ENCODE measurements around the gene SGF29.
"Not testable (repeated sequence)": the region's sequence is repeated elsewhere in the genome, so short reads cannot be mapped to it uniquely, and the experiment has no call there.

The SGF29 gene

DNA sequence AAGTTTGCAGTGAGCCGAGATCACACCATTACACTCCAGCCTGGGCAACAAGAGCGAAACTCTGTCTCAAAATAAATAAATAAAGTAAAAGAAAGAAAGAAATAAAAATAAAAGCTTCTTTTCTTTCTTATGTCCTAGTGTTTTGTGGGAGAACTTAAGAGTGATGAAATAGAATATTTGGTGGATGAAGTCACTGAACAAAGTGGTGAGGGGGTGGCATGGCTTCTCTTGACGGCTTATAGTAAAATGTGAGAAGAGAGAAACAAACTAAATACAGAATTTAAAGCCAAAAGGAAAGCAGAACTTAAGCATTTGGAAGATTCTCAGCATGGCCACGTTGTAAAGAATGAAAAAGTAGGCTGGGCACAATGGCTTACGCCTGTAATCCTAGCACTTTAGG is 15.3 kb downstream of the SGF29 start:
- no peak for DNase-seq

DNA sequence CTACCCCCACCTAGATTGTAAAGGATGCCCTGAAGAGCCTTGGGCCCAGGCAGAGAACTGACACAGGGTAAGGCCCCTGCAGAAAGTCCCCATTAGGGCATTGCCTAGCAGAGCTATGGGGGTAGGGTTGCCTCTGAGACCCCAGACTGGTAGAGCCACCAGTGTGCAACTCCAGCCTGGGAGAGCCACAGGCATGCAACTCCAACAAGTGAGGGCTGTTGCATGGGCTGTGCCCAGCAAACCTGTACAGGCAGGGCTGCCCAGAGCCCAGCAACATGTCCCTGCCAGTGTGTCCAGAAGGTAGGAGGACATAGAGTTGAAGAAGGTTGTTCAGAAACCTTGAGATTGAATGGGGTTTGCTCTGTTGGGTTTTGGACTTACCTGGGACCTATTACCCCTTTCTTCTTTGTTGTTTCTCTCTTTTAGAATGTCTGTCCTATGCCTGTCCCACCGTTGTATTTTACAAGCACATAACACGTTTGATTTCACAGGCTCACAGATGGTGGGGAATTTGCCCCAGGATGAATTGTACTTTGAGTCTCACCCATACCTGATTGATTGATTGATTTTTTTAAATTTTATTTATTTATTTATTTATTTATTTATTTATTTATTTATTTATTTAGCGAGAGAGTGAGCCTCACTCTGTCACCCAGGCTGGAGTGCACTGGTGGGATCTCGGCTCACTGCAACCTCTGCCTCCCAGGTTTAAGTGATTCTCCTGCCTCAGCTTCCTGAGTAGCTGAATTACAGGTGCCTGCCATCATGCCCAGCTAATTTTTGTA is 16.4 kb downstream of the SGF29 start:
- DNase-seq, result no peak

DNA sequence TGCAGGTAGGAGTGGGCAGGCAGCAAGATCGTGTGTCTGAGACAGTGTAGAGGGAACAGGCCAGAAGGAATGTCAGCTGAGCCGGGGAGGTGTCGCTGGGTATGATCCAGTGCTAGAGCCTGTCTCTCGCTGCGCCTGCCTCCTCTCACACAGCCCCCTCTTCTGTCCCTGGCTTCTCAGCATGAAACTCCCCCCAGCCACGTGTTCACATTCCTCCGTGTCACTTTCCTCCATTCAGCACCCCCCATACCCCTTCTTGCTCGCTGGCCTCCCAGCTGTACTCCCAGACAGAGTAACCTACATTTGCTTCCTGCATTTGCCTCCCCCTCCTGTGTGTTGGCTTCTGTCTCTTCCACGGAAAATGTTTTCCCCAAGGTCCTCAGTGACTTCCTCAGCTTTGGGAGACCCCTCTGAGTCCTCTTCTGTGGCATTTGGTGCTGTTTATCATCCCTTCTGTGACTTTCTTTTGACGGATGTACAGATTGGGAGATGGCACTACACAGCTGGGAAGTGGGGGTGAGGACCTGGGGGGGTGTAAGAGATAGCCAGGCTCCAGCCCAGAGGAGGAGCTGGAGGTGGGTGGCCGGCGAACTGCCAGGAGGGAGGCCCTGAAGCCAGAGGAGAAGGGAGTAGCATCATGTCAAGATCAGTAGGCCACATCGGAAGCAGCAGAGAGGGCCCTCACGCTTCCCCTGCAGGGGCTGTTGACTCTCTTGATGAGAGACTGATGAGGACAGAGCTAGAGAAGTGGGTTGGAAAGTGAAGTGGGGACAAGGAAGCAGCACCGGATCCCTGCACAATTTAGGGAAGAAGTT is 19.2 kb downstream of the SGF29 start:
- DNase-seq, result no peak

DNA sequence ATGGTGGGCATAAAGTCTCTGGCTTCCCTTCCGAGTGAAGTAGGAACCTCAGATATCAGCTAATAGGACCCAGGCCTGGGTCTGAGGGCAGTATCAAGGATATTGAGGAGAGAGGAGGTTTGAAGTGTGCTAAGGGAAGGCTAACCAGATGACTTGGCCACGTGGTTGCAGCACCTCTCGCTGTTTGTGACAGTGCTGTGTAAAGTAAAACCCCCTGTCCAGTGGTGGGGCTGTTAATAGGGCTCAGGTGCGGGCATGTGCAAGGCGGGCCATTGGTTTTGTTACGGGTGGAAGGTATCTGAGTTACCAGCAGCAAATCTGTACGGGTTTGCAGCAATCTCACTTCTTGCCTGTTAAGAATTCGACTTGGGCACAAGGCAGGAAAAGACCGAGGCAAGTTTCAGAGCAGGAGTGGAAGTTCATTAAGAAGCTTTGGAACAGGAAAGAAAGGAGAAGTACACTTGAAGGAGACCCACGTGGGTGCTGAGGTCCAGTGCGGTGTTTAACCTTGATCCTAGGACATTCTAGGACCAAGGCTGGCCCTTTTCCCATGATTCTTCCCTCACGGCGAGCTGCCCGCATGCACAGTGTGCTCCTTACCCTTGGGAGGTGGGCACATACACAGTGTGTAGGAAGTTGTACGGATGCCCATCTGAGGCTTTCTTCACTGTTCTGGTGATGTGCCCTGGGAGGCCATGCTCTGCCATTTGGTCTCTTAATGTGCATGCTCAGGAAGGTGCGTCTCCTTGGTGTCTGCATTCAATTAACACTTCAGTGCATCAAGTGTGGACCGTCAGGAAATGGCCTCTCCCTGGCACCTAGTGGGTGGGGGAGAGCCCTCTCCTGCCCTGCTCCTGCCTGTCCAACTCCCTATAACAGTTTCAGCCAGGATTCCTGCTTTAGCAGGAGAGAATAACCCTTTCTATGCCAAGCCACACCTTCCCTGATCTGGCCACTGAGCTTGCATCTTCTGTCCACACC is 20.3 kb downstream of the SGF29 start:
- DNase-seq, result no peak

DNA sequence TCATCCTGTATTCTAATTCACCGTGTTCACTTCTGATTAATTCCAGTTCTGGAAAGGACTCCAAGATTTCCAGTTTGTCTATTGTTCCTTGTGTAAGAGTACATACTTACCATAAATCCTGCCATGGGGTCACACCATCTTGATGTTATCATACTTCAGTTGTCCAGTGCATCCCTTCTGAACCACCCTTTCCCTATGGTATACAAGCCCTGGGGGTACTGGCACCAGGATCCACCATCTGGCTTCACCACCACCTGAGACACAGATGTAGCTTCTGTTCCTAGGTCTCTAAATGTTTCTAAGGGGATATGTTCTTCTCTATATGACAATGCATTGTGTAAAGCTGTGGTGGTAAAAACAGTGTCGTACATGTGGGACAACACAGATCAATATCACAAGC is 21.2 kb downstream of the SGF29 start:
- DNase-seq, result no peak

DNA sequence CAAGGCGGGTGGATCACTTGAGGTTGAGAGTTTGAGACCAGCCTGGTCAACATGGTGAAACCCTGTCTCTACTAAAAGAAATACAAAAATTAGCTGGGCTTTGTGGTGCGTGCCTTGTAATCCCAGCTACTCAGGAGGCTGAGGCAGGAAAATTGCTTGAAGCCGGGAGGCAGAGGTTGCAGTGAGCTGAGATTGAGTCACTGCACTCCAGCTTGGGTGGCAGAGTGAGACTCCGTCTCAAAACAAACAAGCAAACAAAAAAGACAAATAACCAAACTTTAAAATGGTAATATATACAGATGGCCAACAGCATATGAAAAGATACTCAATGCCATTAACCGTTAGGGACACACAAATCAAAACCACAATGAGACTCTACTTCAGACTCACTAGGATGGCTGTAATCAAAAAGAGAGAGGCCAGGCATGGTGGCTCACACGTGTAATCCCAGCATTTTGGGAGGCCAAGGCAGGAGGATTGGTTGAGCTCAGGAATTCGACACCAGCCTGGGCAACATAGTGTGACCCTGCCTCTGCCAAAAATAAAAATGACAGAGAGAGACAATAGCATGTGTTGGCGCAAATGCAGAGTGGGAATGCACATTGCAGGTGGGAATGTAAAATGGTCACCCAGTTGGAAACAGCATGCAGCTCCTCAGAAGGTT is 21.9 kb downstream of the SGF29 start:
- DNase-seq, result no peak

DNA sequence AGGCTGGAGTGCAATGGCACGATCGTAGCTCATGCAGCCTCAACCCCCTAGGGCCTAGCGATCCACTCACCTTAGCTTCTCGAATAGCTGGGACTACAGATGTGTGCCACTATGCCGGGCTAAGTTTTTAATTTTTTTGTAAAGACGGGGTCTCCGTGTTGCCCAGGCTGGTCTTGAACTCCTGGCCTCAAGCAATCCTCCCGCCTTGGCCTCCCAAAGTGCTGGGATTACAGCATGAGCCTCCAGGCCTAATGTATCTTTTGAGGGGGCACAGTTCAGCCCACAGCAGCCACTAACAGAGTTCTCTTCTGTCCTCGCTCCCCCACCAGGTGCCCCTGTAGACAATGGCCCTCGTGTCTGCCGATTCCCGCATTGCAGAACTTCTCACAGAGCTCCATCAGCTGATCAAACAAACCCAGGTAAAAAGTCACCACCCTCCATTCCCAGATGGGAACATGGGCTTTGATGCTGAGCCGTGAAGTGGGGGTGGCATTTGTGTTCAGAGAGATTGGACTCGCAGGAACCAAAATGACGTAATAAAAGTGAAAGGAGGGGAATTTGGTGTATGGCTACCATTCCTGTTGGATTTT is 27.1 kb downstream of the SGF29 start:
- DNase-seq, result no peak

DNA sequence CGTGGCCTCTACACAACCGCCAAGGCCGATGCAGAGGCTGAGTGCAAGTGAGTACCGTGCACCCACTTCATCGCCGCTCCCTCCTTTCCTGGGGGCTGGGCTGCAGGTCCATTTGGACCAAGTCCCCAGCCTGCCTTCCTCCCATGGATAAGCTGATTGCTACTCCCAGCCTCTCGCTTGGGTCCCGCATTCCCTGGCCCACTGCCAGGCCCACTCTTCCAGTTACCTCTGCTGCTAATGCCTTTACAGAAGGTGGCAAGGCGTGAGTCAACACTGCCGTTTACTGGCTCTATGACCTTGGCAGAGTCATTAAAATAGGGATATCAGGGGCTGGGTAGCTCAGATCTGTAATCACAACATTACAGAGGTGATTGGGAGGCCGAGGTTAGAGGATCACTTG is 32.0 kb downstream of the SGF29 start:
- DNase-seq, result no peak

DNA sequence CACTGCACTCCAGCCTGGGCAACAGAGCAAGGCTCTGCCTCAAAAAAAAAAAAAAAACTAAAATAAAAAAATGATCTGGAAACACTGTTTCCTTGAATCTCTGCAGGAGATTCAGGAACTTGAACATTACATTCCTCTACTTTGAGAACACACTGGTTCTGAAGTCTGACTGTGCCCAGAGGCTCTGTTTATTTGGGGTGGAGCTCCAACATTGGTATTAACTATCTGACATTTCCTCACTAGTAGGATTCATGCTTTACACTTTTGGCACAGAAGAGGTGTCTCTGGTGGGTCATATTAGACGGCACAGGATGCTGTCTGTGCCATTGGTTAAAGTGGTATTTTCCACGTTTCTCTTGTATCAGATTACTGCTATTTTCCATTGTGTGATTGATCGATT is 32.7 kb downstream of the SGF29 start:
- DNase-seq, result no peak

DNA sequence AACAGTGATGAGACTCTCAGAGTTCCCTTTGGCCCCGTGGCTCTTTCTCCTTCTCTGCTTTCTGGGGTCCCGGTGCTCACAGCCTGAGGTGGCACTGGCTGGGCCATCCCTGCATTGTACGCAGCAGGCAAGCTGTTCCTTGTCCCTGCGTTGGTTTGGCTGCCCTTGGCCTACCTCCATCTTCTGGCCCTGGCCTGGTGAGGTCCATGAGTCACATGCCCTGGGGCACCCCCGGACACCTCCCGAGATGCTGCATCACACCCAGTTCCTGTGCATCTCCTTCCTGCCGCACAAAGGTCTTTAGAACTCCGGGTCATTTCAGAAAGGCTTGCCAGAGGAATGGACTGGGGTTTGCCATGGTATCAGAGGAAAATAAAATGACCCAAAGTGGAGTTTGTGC is 33.7 kb downstream of the SGF29 start:
- DNase-seq, result no peak

DNA sequence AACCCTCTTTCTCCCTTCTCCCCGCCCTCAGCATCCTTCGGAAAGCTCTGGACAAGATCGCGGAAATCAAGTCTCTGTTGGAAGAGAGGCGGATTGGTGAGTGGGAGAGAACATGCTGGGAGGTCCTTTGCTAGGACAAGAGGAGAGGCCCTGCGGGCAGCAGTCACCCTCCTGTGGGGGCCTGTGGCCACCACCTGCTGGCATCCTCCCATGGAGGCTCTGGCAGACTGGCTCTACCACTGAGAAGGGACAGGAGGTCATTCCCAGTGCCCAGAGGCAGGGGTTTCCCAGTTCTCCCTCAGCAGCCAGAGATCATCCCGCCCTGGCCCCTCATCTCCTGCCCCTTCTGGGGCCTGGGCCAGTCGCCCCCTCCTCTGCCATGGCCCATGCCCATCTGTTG is 35.3 kb downstream of the SGF29 start:
- DNase-seq, result no peak

DNA sequence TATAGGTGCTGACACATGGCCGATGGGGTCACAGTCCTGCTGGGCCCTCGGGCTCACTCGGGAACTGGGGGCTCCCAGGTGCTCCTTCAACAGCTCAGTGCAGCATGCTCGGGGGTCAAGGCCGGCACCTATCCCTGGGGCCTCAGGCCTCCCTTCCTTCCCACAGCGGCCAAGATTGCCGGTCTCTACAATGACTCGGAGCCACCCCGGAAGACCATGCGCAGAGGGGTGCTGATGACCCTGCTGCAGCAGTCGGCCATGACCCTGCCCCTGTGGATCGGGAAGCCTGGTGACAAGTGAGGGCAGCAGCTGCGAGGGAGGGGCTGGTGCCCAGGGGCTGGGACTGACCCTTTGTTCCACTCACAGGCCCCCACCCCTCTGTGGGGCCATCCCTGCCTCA is 36.2 kb downstream of the SGF29 start:
- DNase-seq, result no peak

DNA sequence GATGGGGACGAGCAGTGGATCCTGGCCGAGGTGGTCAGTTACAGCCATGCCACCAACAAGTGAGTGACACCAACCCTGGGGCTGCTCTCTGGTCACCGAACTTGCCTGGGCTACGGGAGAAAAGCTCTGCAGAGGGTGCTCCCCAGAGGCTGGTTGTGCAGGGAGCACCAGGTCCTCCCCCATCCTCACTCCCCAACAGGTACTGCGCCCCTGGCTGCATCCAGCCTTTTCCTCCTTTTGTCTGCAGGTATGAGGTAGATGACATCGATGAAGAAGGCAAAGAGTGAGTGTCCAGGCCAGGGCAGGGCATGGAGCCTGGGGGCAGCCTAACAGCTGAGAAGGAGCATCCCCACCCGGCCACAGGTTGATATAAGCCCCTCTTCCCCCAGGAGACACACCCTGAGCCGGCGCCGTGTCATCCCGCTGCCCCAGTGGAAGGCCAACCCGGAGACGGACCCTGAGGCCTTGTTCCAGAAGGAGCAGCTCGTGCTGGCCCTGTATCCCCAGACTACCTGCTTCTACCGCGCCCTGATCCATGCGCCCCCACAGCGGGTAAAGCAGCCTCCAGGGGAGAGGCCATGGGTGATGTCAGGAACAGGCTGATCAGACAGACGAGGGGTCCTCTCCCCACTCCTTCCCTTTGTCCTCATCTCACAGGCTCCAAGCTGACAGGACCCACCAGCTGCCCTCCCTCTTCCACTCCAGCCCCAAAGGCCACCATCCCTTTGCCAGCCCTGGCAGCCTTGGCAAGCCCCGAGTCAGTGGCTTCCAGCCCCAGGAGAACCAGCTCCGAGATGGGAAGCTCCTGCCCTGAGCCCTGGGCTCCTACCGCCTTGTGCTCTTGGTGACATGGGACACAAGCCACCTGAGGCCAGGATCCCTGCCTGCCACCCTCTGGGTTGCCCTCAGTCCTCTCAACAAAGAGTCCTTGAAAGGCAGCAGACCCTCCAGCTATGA is 36.9 kb downstream of the SGF29 start:
- DNase-seq, result no peak

DNA sequence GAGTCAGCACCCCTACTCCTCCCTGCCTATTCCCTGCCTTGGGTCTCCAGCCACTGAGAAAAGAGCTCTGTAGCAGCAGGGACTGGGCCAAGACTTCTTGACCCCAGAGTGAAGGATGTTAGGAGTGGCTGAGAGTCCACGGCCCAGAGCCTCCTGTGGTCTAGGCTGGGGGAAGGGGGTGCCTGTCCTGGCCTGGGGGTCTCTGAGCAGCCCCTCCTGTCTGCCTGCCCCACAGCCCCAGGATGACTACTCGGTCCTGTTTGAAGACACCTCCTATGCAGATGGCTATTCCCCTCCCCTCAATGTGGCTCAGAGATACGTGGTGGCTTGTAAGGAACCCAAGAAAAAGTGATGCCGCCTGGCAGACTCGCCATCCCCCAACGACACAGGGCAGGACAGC is 37.6 kb downstream of the SGF29 start:
- no peak for DNase-seq

DNA sequence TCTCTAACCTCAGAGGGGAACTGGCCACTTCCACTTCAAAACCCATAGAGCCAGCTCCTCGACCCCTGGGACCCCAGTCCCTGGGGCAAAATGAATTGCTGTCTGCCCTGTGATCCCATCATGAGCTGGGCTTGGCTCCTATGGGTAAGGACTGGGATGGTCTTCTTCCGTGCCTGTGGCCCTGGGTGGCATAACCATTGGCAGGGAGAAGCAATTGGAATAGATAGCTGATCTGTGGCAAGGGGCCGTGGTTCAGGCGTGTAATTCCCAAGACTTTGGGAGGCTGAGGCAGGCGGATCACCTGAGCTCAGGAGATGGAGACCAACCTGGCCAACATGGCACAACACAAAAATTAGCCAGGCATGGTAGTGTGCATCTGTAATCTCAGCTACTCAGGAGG is 38.8 kb downstream of the SGF29 start:
- DNase-seq, result no peak

DNA sequence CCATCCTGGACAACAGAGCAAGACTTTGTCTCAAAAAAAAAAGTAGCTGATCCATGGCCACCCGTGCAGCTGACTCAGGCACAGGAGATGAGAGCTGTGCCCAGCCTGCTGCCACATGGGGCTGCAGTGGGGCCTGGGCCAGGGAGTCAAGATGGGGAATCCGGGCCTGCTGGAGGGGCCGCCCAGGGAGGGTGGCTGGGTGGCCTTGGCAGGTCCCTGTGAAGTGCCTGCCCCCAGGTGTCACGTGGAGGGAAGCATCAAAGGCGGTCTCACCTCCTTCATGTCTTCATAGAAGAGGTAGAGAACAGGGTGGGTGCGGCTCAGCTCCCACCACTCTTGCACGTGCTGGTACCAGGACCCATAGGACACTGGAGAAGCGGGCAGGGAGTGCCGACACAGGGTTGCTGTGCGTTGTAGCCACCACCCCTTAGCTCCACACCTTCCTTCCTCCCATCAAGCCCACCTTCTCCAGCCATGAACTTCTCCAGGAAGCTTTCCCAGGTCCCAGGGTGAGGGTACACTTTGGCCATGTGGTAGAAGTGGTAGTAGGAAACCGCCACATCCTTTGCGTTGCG is 39.3 kb downstream of the SGF29 start:
- no peak for DNase-seq

DNA sequence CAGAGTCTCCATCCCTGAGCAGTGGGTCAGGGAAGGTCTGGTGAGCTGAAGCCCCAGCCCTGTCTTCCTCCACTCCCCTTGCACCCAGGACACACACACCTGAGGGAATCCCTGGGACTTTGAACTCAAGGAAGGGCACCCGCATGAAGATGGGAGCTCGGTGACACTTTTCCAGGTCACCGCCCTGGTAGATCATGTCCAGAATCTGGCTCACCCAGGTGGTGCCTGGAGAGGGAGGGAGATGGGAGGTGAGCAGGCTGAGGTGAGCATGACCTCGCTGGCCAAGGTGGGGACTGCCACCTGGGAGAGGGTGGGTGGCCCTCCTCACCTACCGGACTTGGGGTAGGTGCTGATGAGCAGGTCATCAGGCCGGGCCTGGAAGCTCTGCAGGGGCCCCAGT is 41.7 kb downstream of the SGF29 start:
- not testable (repeated sequence) for DNase-seq

DNA sequence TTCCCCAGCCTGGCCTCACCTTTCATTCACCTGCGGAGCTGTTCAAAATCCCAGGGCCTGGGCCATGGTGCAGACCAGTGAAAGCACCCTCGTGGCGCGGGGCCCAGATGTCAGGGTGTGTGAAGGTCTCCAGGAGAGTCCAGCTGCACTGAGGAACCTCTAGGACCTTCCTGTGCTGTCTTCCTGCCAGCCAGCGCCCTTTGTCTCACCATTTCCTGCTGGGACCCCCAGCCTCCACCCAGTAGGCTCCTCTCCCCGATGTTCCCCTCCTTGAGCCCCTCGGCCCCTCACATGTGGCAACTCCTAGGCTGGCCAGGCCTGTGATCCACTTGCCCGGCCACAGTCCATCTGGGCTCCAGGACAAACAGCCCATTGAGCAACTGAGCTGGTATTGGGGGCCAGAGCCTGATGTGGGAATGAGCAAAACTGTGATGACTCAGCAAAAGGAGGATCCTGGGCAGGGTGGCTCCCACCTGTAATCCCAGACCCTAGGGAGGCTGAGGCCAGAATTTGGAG is 42.5 kb downstream of the SGF29 start:
- DNase-seq, result no peak

DNA sequence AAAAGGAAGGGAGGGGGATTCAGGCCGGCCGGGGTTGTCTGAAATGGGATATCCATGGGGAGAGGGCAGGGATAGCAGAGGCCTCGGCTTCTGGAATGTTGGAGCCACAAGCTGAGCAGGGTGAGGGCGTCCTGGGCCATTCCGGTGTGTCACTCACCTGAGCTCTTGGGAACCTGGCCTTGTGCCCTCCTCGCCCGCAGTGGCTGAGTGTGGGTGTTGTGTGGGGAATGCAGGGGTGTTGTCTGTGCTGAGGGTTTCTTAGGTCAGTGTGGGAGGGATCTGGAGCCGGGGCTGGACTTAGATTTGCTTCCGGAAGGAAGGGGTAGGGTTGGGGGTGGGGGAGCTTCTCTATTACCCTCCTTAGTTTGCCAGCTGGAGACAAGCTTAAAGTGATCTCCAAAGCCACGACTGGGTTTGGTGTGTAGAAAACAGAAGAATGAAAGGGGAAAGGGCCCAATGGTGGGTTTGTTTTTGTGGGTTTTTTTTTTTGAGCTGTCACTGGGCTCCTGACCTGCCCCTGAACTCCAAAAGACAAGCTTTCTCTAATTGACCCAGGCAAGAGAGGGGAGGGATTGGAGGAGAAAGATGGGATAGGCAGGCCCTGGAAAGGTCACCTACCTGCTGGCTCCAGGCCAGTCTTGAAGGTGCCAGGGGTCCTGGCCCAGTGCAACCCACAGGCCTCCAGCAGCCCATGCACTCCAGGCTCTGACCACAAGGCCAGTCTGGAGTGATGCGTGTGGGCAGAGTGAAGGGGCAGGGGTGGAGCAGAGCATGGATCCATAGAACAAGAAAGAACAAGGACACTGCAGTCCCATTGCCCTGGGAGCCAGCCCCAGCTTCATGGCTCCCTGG is 43.3 kb downstream of the SGF29 start, which contains the start of gene SULT1A2:
Gene SULT1A2, minus strand, starts transcription at position 211 of the 852 bp plus-strand sequence. CDS start 1,120 bp downstream, outside the sequence.
- DNase-seq, result no peak
